Measurements from ENCODE around the gene KCNB1.

DNA sequence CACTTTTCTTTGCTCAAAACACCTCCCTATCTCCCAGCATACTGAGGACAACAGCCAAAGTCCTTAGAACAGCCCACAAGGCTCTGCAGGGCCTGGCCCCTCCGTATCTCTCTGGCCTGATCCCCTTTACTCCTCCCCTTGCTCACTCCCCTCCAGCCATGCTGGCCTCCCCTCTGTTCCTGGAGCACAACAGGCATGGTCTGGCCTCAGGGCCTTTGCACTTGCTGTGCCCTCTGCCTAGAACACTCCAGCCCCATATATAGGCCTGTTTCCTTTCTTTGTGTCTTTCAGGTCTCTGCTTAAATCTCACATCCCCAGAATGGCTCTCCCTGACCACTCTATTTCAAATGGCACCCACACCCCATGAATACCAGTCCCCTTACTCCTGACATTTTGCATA is 62.7 kb downstream of the KCNB1 start:
- TF ChIP-seq POLR2AphosphoS5 (IDR thresholded peaks at IDR 0.05; ENCODE audit: low read depth, low read length), result no peak
- TF ChIP-seq POLR2A (IDR thresholded peaks at IDR 0.05; ENCODE audit: low read depth, low read length), result no peak
- TF ChIP-seq TAF1 (IDR thresholded peaks at IDR 0.05; ENCODE audit: low read depth, low read length), result no peak
